GM21526 (cell line): Measurements from ENCODE around the gene GPC5.

ENCODE experiments used
- ATAC-seq: cut with Tn5 transposase; IDR thresholded peaks from one replicate; pipeline ENCODE4 v1.9.1; 2021; ENCODE audit warnings: moderate library complexity; ENCODE audit not compliant: unreplicated experiment, low FRiP score

Gene GPC5

GRCh38 chr13:91586609-91587008 is 188.2 kb downstream of the GPC5 start:
- ATAC-seq: no peak

GRCh38 chr13:91588541-91588940 is 190.1 kb downstream of the GPC5 start:
- no peak for ATAC-seq

GRCh38 chr13:91592056-91593014 is 193.9 kb downstream of the GPC5 start:
- ATAC-seq: no peak

- no peak for ATAC-seq
These were observed 195.0 kb downstream of the GPC5 start for GRCh38 chr13:91593456-91593855.

- ATAC-seq: no peak
These were observed 195.6 kb downstream of the GPC5 start for GRCh38 chr13:91594061-91594460.

- no peak for ATAC-seq
These were observed 197.3 kb downstream of the GPC5 start for GRCh38 chr13:91595677-91596076.

GRCh38 chr13:91596842-91597241 is 198.4 kb downstream of the GPC5 start:
- no peak for ATAC-seq

- no peak for ATAC-seq
These were observed 200.2 kb downstream of the GPC5 start for GRCh38 chr13:91598655-91599054.

- ATAC-seq: no peak
These were observed 202.9 kb downstream of the GPC5 start for GRCh38 chr13:91601273-91601672.

- no peak for ATAC-seq
These were observed 203.4 kb downstream of the GPC5 start for GRCh38 chr13:91601807-91602206.

GRCh38 chr13:91609353-91609752 is 210.9 kb downstream of the GPC5 start:
- no peak for ATAC-seq

GRCh38 chr13:91618315-91618714 is 219.9 kb downstream of the GPC5 start:
- ATAC-seq: no peak

- ATAC-seq: no peak
These were observed 222.3 kb downstream of the GPC5 start for GRCh38 chr13:91620670-91621141.

GRCh38 chr13:91621161-91621560 is 222.7 kb downstream of the GPC5 start:
- no peak for ATAC-seq

- ATAC-seq: no peak
These were observed 223.5 kb downstream of the GPC5 start for GRCh38 chr13:91621963-91622362.

- ATAC-seq: no peak
These were observed 224.5 kb downstream of the GPC5 start for GRCh38 chr13:91622778-91623550.

- no peak for ATAC-seq
These were observed 229.7 kb downstream of the GPC5 start for GRCh38 chr13:91627952-91628739.

- ATAC-seq: no peak
These were observed 232.5 kb downstream of the GPC5 start for GRCh38 chr13:91630946-91631345.

- ATAC-seq: no peak
These were observed 233.7 kb downstream of the GPC5 start for GRCh38 chr13:91632086-91632485.

- no peak for ATAC-seq
These were observed 240.9 kb downstream of the GPC5 start for GRCh38 chr13:91639330-91639729.

GRCh38 chr13:91643394-91643793 is 245.0 kb downstream of the GPC5 start:
- ATAC-seq: no peak
